Natural killer cell treated with Interleukin-12 subunit alpha and Interleukin-12 subunit beta and Interleukin-15 and Interleukin-18, amount 100 ng/mL, for 72 hours (primary cell): ENCODE data around the gene SLC45A1. TPM values are rescaled to one million over a fixed set of nuclear protein-coding genes. Genes with fewer than 3 reads are reported as not detected.
"Not testable (repeated sequence)": the region's sequence is repeated elsewhere in the genome, so short reads cannot be mapped to it uniquely, and the experiment has no call there.

Source experiments
- ATAC-seq, 2 donors: fragments of 150-1000 bp; cut with Tn5 transposase in 1 of 2; sonication (Bioruptor Pico), chemical (Tn5 transposase) in 1 of 2; 2 replicates each; pipeline ENCODE4 v1.10.0; 2021
- DNase-seq: peaks from one replicate; pipeline ENCODE4 v3.0.0; 2022; ENCODE audit warnings: low spot score
- H3K27ac Mint-ChIP-seq, 2 donors: 1 replicate in 1 of 2; 2 replicates in 1 of 2; pipeline ENCODE4 v1.8.0; 2022; ENCODE audit warnings: mixed read lengths in 2 of 2, mild to moderate bottlenecking in 1 of 2, moderate library complexity in 1 of 2
- H3K27me3 Mint-ChIP-seq, 2 donors: 1 replicate in 1 of 2; 2 replicates in 1 of 2; pipeline ENCODE4 v1.8.0; 2022; ENCODE audit warnings: mixed read lengths in 2 of 2
- H3K36me3 Mint-ChIP-seq: one replicate; pipeline ENCODE4 v1.8.0; 2022; ENCODE audit warnings: mixed read lengths
- H3K4me1 Mint-ChIP-seq, 2 donors: 1 replicate in 1 of 2; 2 replicates in 1 of 2; pipeline ENCODE4 v1.8.0; 2022; ENCODE audit warnings: low read depth in 2 of 2, mixed read lengths in 2 of 2, mild to moderate bottlenecking in 1 of 2
- H3K4me3 Mint-ChIP-seq: one replicate; pipeline ENCODE4 v1.8.0; 2022; ENCODE audit warnings: mixed read lengths
- H3K9me3 Mint-ChIP-seq: 2 replicates; pipeline ENCODE4 v1.8.0; 2022; ENCODE audit warnings: mixed read lengths
- total RNA-seq, 2 donors: library from RNA; stranded (reverse); gene quantifications; one replicate each; pipeline ENCODE4 v1.2.3, GENCODE V29; 2022

SLC45A1 gene
- total RNA-seq: under 1 TPM; 0.22 to 0.26 TPM

- H3K4me1 Mint-ChIP-seq: peaks cover 4 to 5% of the 10 kb centered on the region in 2 donors
- peak; percentile 80 for DNase-seq
- H3K9me3 Mint-ChIP-seq: peaks cover 3% of the 10 kb centered on the region
- H3K4me3 Mint-ChIP-seq: peak within 1 kb of the TSS; percentile 67
- H3K27me3 Mint-ChIP-seq: peaks cover 32 to 39% of the 10 kb centered on the region in 2 donors
- no peaks in the 10 kb centered on the region for H3K36me3 Mint-ChIP-seq
- peak; percentile 93 to 94 for ATAC-seq
- H3K27ac Mint-ChIP-seq: no peak within 1 kb of the TSS
Measured at GRCh38 chr1:8317647-8318381, at the start of gene SLC45A1. Gene SLC45A1 (plus strand): TSS chr1:8318114. CDS start chr1:8324330, 6,216 bp downstream.

- Mint-ChIP-seq H3K9me3 (peaks cover 4% of the 10 kb centered on the region), H3K4me1 (peaks cover 4 to 7% of the 10 kb centered on the region in 2 donors), H3K4me3 (no peak overlapping the region), H3K27me3 (peaks cover 0 to 12% of the 10 kb centered on the region in 2 donors), H3K27ac (no peak overlapping the region), H3K36me3 (peaks cover 6% of the 10 kb centered on the region)
- no peak for ATAC-seq
- no peak for DNase-seq
Measured at GRCh38 chr1:8273036-8273435, 44.9 kb upstream of the SLC45A1 start.

GRCh38 chr1:8274352-8274751 is 43.6 kb upstream of the SLC45A1 start:
- peaks cover 6% of the 10 kb centered on the region for H3K36me3 Mint-ChIP-seq
- no peak for DNase-seq
- no peak for ATAC-seq

GRCh38 chr1:8276173-8276914 is 41.6 kb upstream of the SLC45A1 start:
- Mint-ChIP-seq H3K27me3 (peaks cover 8 to 10% of the 10 kb centered on the region in 2 donors), H3K36me3 (peaks cover 6% of the 10 kb centered on the region), H3K4me3 (no peak overlapping the region), H3K27ac (peak overlapping the region in 1 of 2 donors; percentile 5), H3K9me3 (peaks cover 4% of the 10 kb centered on the region), H3K4me1 (peaks cover 4 to 7% of the 10 kb centered on the region in 2 donors)
- peak in 1 of 2 donors; percentile 62 for ATAC-seq
- DNase-seq: no peak

More at GRCh38 chr1:8274352-8274751, 43.6 kb upstream of the SLC45A1 start:
- Mint-ChIP-seq H3K4me3 (no peak overlapping the region), H3K27me3 (peaks cover 0 to 12% of the 10 kb centered on the region in 2 donors), H3K9me3 (peaks cover 4% of the 10 kb centered on the region), H3K27ac (no peak overlapping the region), H3K4me1 (peaks cover 4 to 7% of the 10 kb centered on the region in 2 donors)

GRCh38 chr1:8276932-8277331 is 41.0 kb upstream of the SLC45A1 start:
- Mint-ChIP-seq H3K4me1 (peaks cover 4 to 7% of the 10 kb centered on the region in 2 donors), H3K4me3 (no peak overlapping the region), H3K27me3 (peaks cover 11 to 14% of the 10 kb centered on the region in 2 donors), H3K36me3 (peaks cover 6% of the 10 kb centered on the region), H3K27ac (peak overlapping the region in 1 of 2 donors; percentile 5), H3K9me3 (peaks cover 4% of the 10 kb centered on the region)
- ATAC-seq (no peak), DNase-seq (no peak)

- H3K27ac Mint-ChIP-seq: not testable (repeated sequence)
Measured at GRCh38 chr1:8278677-8279076, 39.2 kb upstream of the SLC45A1 start.

GRCh38 chr1:8281843-8282509 is 35.9 kb upstream of the SLC45A1 start:
- peaks cover 27 to 32% of the 10 kb centered on the region in 2 donors for H3K27me3 Mint-ChIP-seq
- ATAC-seq (no peak), DNase-seq (no peak)
- H3K27ac Mint-ChIP-seq: no peak overlapping the region
- peaks cover 3% of the 10 kb centered on the region for H3K36me3 Mint-ChIP-seq
- peaks cover 1 to 12% of the 10 kb centered on the region in 2 donors for H3K4me1 Mint-ChIP-seq
- H3K9me3 Mint-ChIP-seq: peaks cover 1% of the 10 kb centered on the region
- H3K4me3 Mint-ChIP-seq: no peak overlapping the region

More at GRCh38 chr1:8278677-8279076, 39.2 kb upstream of the SLC45A1 start:
- Mint-ChIP-seq H3K27me3 (peaks cover 27 to 29% of the 10 kb centered on the region in 2 donors), H3K4me1 (peaks cover 4 to 16% of the 10 kb centered on the region in 2 donors)
- not testable (repeated sequence) for ATAC-seq, H3K4me3 Mint-ChIP-seq, H3K9me3 Mint-ChIP-seq, DNase-seq, H3K36me3 Mint-ChIP-seq

- no peak for DNase-seq
- peak in 1 of 2 donors; percentile 84 for ATAC-seq
- H3K4me3 Mint-ChIP-seq: peak overlapping the region; percentile 55
- H3K36me3 Mint-ChIP-seq: no peaks in the 10 kb centered on the region
- H3K27ac Mint-ChIP-seq: peak overlapping the region in 1 of 2 donors; percentile 17
- H3K4me1 Mint-ChIP-seq: peaks cover 0 to 9% of the 10 kb centered on the region in 2 donors
- peaks cover 26 to 32% of the 10 kb centered on the region in 2 donors for H3K27me3 Mint-ChIP-seq
- H3K9me3 Mint-ChIP-seq: no peaks in the 10 kb centered on the region
Measured at GRCh38 chr1:8283058-8283884, 34.6 kb upstream of the SLC45A1 start.

- DNase-seq: no peak
- no peaks in the 10 kb centered on the region for H3K36me3 Mint-ChIP-seq
- no peak for ATAC-seq
- peaks cover 26 to 32% of the 10 kb centered on the region in 2 donors for H3K27me3 Mint-ChIP-seq
- peaks cover 0 to 9% of the 10 kb centered on the region in 2 donors for H3K4me1 Mint-ChIP-seq
- no peak overlapping the region for H3K4me3 Mint-ChIP-seq
- H3K27ac Mint-ChIP-seq: no peak overlapping the region
- H3K9me3 Mint-ChIP-seq: no peaks in the 10 kb centered on the region
Measured at GRCh38 chr1:8284127-8284526, 33.8 kb upstream of the SLC45A1 start.

- Mint-ChIP-seq H3K4me3 (no peak overlapping the region), H3K27ac (no peak overlapping the region), H3K36me3 (no peaks in the 10 kb centered on the region), H3K4me1 (peaks cover 0 to 9% of the 10 kb centered on the region in 2 donors), H3K9me3 (no peaks in the 10 kb centered on the region), H3K27me3 (peaks cover 26 to 32% of the 10 kb centered on the region in 2 donors)
- ATAC-seq (no peak), DNase-seq (no peak)
Measured at GRCh38 chr1:8285103-8285502, 32.8 kb upstream of the SLC45A1 start.

GRCh38 chr1:8285965-8286364 is 31.9 kb upstream of the SLC45A1 start:
- DNase-seq (no peak), ATAC-seq (no peak)
- no peak overlapping the region for H3K4me3 Mint-ChIP-seq
- H3K36me3 Mint-ChIP-seq: no peaks in the 10 kb centered on the region
- peaks cover 0 to 9% of the 10 kb centered on the region in 2 donors for H3K4me1 Mint-ChIP-seq
- H3K27ac Mint-ChIP-seq: no peak overlapping the region
- H3K27me3 Mint-ChIP-seq: peaks cover 24 to 28% of the 10 kb centered on the region in 2 donors
- H3K9me3 Mint-ChIP-seq: no peaks in the 10 kb centered on the region

- Mint-ChIP-seq H3K4me3 (no peak overlapping the region), H3K27me3 (peaks cover 0 to 2% of the 10 kb centered on the region in 2 donors), H3K36me3 (no peaks in the 10 kb centered on the region), H3K4me1 (no peaks in the 10 kb centered on the region), H3K27ac (no peak overlapping the region), H3K9me3 (no peaks in the 10 kb centered on the region)
- no peak for ATAC-seq
- no peak for DNase-seq
Measured at GRCh38 chr1:8293118-8293517, 24.8 kb upstream of the SLC45A1 start.
